Endothelial cell of umbilical vein (primary cell): Measurements from ENCODE around the gene ISX. TPM values are rescaled to one million over a fixed set of nuclear protein-coding genes. Genes with fewer than 3 reads are reported as not detected.

Experiments used
- Bru-seq: library from RNA; stranded (reverse); fragments of 400-500 nt; gene quantifications from one replicate; lab custom pipeline; 2021; lab: Mats Ljungman, UMichigan
- BruChase-seq, 2 experiments: library from RNA; stranded (reverse); fragments of 400-500 nt; gene quantifications; one replicate each; lab custom pipeline; 2021; lab: Mats Ljungman, UMichigan
- BruUV-seq: library from RNA; stranded (reverse); fragments of 400-500 nt; replicated peaks from 2 replicates; lab custom pipeline; 2021; lab: Mats Ljungman, UMichigan
- CTCF ChIA-PET: fragments of 300-600, 350-600 bp; sonication (Branson Sonifier 250); formaldehyde crosslinking; loops from one replicate; lab custom pipeline; 2021; ENCODE audit warnings: antibody characterized with exemption, inconsistent platforms; lab: Charles Lee
- POLR2A ChIA-PET: fragments of 300-600, 350-600 bp; sonication (Branson Sonifier 250); formaldehyde crosslinking; loops from one replicate; lab custom pipeline; 2021; ENCODE audit warnings: antibody characterized with exemption, inconsistent platforms; lab: Charles Lee
- DNase-seq: peaks from one replicate; pipeline ENCODE4 v3.0.0-alpha.2; 2011; ENCODE audit warnings: low read depth, low spot score
- FAIRE-seq: peaks from 2 replicates; lab custom pipeline; 2011; peaks lifted over from hg19 to GRCh38; lab: Jason Lieb, UNC
- H2AFZ ChIP-seq: 2 replicates; pipeline ENCODE4 v1.6.0; 2012; ENCODE audit warnings: low read depth, low read length, control low read depth, inconsistent platforms
- H3K27ac ChIP-seq: 2 replicates; pipeline ENCODE4 v1.5.1; 2011; ENCODE audit warnings: low read depth, mild to moderate bottlenecking, control low read depth, low read length, moderate library complexity; ENCODE audit not compliant: insufficient read depth
- H3K27me3 ChIP-seq, 2 experiments: 2 replicates each; pipeline versions ENCODE4 v1.6.0 to v1.6.1; 2011; ENCODE audit warnings: low read length in 2 of 2, mixed read lengths in 1 of 2; ENCODE audit not compliant: control insufficient read depth in 2 of 2, insufficient read depth in 2 of 2
- H3K36me3 ChIP-seq, 2 experiments: 2 replicates in 1 of 2; 3 replicates in 1 of 2; pipeline ENCODE4 v1.5.1; 2011; ENCODE audit warnings: low read length in 2 of 2, mild to moderate bottlenecking in 1 of 2, moderate library complexity in 1 of 2; ENCODE audit not compliant: control insufficient read depth in 2 of 2, insufficient read depth in 2 of 2; ENCODE audit errors: extremely low read depth in 1 of 2
- H3K4me1 ChIP-seq: 3 replicates; pipeline ENCODE4 v1.5.1; 2011; ENCODE audit warnings: mild to moderate bottlenecking, low read length; ENCODE audit not compliant: control insufficient read depth, insufficient read depth; ENCODE audit errors: extremely low read depth
- H3K4me2 ChIP-seq: 2 replicates; pipeline ENCODE4 v1.6.1; 2011; ENCODE audit warnings: low read length, control low read depth, mixed read lengths; ENCODE audit not compliant: insufficient read depth
- H3K4me3 ChIP-seq, 3 experiments: fragments of 200-600 bp in 1 of 3; sonication (generic), shearing (Covaris generic) in 1 of 3; replicated peaks in 1 of 3; 2 replicates each; pipeline ENCODE4 v1.5.1; 2011 to 2016; ENCODE audit warnings: control low read depth in 3 of 3, low read length in 3 of 3, mild to moderate bottlenecking in 2 of 3, inconsistent platforms in 1 of 3, low read depth in 1 of 3, moderate library complexity in 1 of 3; ENCODE audit not compliant: insufficient read depth in 1 of 3
- H3K79me2 ChIP-seq: 2 replicates; pipeline ENCODE4 v1.6.0; 2012; ENCODE audit warnings: low read length, inconsistent platforms; ENCODE audit not compliant: control insufficient read depth, insufficient read depth
- H3K9ac ChIP-seq: replicated peaks from 2 replicates; pipeline ENCODE3; 2011; ENCODE audit warnings: low read length, control low read depth; ENCODE audit not compliant: insufficient read depth; ENCODE audit errors: extremely low read depth
- H3K9me1 ChIP-seq: replicated peaks from 3 replicates; pipeline ENCODE4 v1.6.0; 2011; ENCODE audit warnings: mild to moderate bottlenecking, low read length; ENCODE audit not compliant: control insufficient read depth, insufficient read depth; ENCODE audit errors: extremely low read depth
- H3K9me3 ChIP-seq: replicated peaks from 2 replicates; pipeline ENCODE4 v1.5.1; 2012; ENCODE audit warnings: low read length, inconsistent platforms; ENCODE audit not compliant: control insufficient read depth, insufficient read depth
- H4K20me1 ChIP-seq: replicated peaks from 2 replicates; pipeline ENCODE3; 2011; ENCODE audit warnings: mild to moderate bottlenecking, low read length; ENCODE audit not compliant: control insufficient read depth, insufficient read depth; ENCODE audit errors: extremely low read depth
- CTCF ChIP-seq, 2 donors: IDR thresholded peaks; 1 replicate in 1 of 2; 2 replicates in 1 of 2; pipeline ENCODE4 v1.5.1; 2011; ENCODE audit warnings: low read length in 2 of 2, mild to moderate bottlenecking in 2 of 2, moderate library complexity in 2 of 2, control low read depth in 1 of 2, inconsistent platforms in 1 of 2, low read depth in 1 of 2; ENCODE audit not compliant: insufficient read depth in 1 of 2; ENCODE audit errors: extremely low read depth in 1 of 2
- EZH2 ChIP-seq: IDR thresholded peaks from 2 replicates; pipeline ENCODE4 v1.6.1; 2012; ENCODE audit warnings: borderline replicate concordance, low read depth, mild to moderate bottlenecking, moderate library complexity, low read length, inconsistent platforms; ENCODE audit not compliant: severe bottlenecking
- FOS ChIP-seq: IDR thresholded peaks from 2 replicates; pipeline ENCODE4 v1.6.1; 2011; ENCODE audit warnings: mild to moderate bottlenecking, low read length, moderate library complexity, borderline replicate concordance; ENCODE audit not compliant: insufficient read depth
- GATA2 ChIP-seq: IDR thresholded peaks from 2 replicates; pipeline ENCODE4 v1.7.0; 2011; ENCODE audit warnings: low read depth, mild to moderate bottlenecking, moderate library complexity, mixed read lengths, low read length; ENCODE audit not compliant: insufficient read length, insufficient read depth
- JUN ChIP-seq: IDR thresholded peaks from 2 replicates; pipeline ENCODE4 v1.6.1; 2011; ENCODE audit warnings: borderline replicate concordance, low read depth; ENCODE audit not compliant: insufficient read length, insufficient read depth
- MAX ChIP-seq: IDR thresholded peaks from 2 replicates; pipeline ENCODE4 v1.6.1; 2011; ENCODE audit not compliant: insufficient read depth, insufficient read length
- MYC ChIP-seq: IDR thresholded peaks from one replicate; pipeline ENCODE4 v1.6.1; 2011; ENCODE audit warnings: mild to moderate bottlenecking, low read depth, low read length
- POLR2A ChIP-seq: IDR thresholded peaks from 2 replicates; pipeline ENCODE4 v1.6.1; 2012; ENCODE audit warnings: low read depth, mild to moderate bottlenecking, control low read depth, low read length
- POLR2AphosphoS5 ChIP-seq: IDR thresholded peaks from 2 replicates; pipeline ENCODE4 v1.6.1; 2012; ENCODE audit warnings: low read depth, mild to moderate bottlenecking, control low read depth, low read length, moderate library complexity; ENCODE audit not compliant: insufficient read depth
- dilution Hi-C: fragments of 300-500 bp; cut with MboI; formaldehyde crosslinking; loops from one replicate; pipeline ENCODE4 v1.15.0; 2019; ENCODE audit warnings: low sequenced_read_pairs; ENCODE audit not compliant: extremely low pct_ligation_motif_present
- intact Hi-C: fragments of 100-400 bp; cut with micrococcal nuclease; formaldehyde crosslinking; loops from one replicate; pipeline ENCODE4 v1.10.0; 2022
- long read RNA-seq: library from polyadenylated mRNA; stranded (forward); transcript quantifications from one replicate; pipeline ENCODE4 v2.0.0, GENCODE V29; 2021
- polyA minus RNA-seq, 3 experiments: library from RNA; depleted of rRNA, polyadenylated mRNA; stranded (reverse); fragments of >200 nt; gene quantifications; 1 replicate in 1 of 3; 2 replicates in 2 of 3; pipeline ENCODE4 v1.2.3, GENCODE V29; 2011
- polyA plus RNA-seq, 4 experiments: library from polyadenylated mRNA; depleted of rRNA in 3 of 4; stranded (reverse) in 3 of 4; unstranded in 1 of 4; fragments of >200 nt; gene quantifications; 2 replicates each; pipeline versions ENCODE4 v1.2.1 to v1.2.3, GENCODE V29; 2011 to 2012; ENCODE audit warnings: missing spikeins in 1 of 4
- total RNA-seq: library from RNA; stranded (reverse); gene quantifications from 2 replicates; pipeline ENCODE4 v1.2.3, GENCODE V29; 2021

Gene ISX
- total RNA-seq (not detected in 2 replicates), polyA plus RNA-seq (not detected in 2 replicates), polyA minus RNA-seq (not detected in 2 replicates), Bru-seq, nascent RNA (not detected), BruChase-seq, experiment 1, labeled RNA remaining after a 6-hour chase (not detected), BruChase-seq, experiment 2, labeled RNA remaining after a 2-hour chase (not detected)
- polyA plus RNA-seq (2011; cell fraction: cytosol; rRNA removed) = not detected in 2 replicates
- not detected in 2 replicates for polyA plus RNA-seq (2011; cell fraction: nucleus; rRNA removed)
- polyA plus RNA-seq (2012) = not detected in 2 replicates
- polyA minus RNA-seq (2011; cell fraction: cytosol; rRNA and poly(A)+ RNA removed) = not detected
- polyA minus RNA-seq (2011; cell fraction: nucleus; rRNA and poly(A)+ RNA removed) = not detected in 2 replicates
- long read RNA-seq = 0 reads

- H3K36me3 ChIP-seq = no peaks in the 10 kb centered on the region
- CTCF ChIA-PET = no interaction called here
- no peak within 1 kb of the TSS for H3K27ac ChIP-seq
- POLR2A ChIA-PET = no interaction called here
- DNase-seq (no peak), FAIRE-seq (no peak)
- no peak for TF ChIP-seq MAX
- no peak for TF ChIP-seq EZH2
- no peak for TF ChIP-seq GATA2
- TF ChIP-seq MYC = no peak
- TF ChIP-seq JUN = no peak
- TF ChIP-seq POLR2AphosphoS5 = no peak
- TF ChIP-seq POLR2A = no peak
- no peak for TF ChIP-seq FOS
- no peak for TF ChIP-seq CTCF (IDR thresholded peaks at IDR 0.05; ENCODE audit: extremely low read depth in 1 of 2, insufficient read depth in 1 of 2, low read depth in 1 of 2, low read length in 2 of 2)
- no peak within 1 kb of the TSS for H3K4me3 ChIP-seq
- intact Hi-C loops (no loop called here), dilution Hi-C loops (no loop called here)
- H3K4me1 ChIP-seq = no peaks in the 10 kb centered on the region
- H3K9me1 ChIP-seq = no peaks in the 10 kb centered on the region
- H3K9ac ChIP-seq = no peak within 1 kb of the TSS
- no peaks in the 10 kb centered on the region for H4K20me1 ChIP-seq
- no peaks in the 10 kb centered on the region for H3K9me3 ChIP-seq
- H3K4me2 ChIP-seq = no peak within 1 kb of the TSS
- BruUV-seq = no TSS peak
- H2AFZ ChIP-seq = no peak within 1 kb of the TSS
- no peaks in the 10 kb centered on the region for H3K27me3 ChIP-seq
- no peaks in the 10 kb centered on the region for H3K79me2 ChIP-seq
These were observed at the start of gene ISX for GRCh38 chr22:35065796-35066218. Gene ISX, plus strand, starts transcription at chr22:35066158. Its CDS starts 930 bp downstream, at chr22:35067088.
